HepG2 (cell line): ENCODE results near the gene SLC17A9. TPM values are rescaled to one million over a fixed set of nuclear protein-coding genes. Genes with fewer than 3 reads are reported as not detected.
A peak's percentile ranks its signal among the peaks of the same experiment; 100 is the strongest.

ENCODE experiments used
- BRCA1 ChIP-seq: sonication (generic); formaldehyde crosslinking; IDR thresholded peaks from 2 replicates; pipeline ENCODE4 v1.4.0; 2020; ENCODE audit warnings: missing genetic modification reagents
- MIER2 ChIP-seq: IDR thresholded peaks from 2 replicates; pipeline ENCODE4 v1.6.1; 2016; ENCODE audit warnings: missing biosample characterization, missing genetic modification reagents
- MIXL1 ChIP-seq: IDR thresholded peaks from 2 replicates; pipeline ENCODE4 v1.6.1; 2016
- MXD4 ChIP-seq: IDR thresholded peaks from 2 replicates; pipeline ENCODE4 v1.6.1; 2016; ENCODE audit warnings: mild to moderate bottlenecking, missing biosample characterization, missing genetic modification reagents
- NKX3-1 ChIP-seq: sonication (generic); formaldehyde crosslinking; IDR thresholded peaks from 2 replicates; pipeline ENCODE4 v1.5.0; 2020; ENCODE audit warnings: missing genetic modification reagents
- SATB2 ChIP-seq: sonication (generic); formaldehyde crosslinking; IDR thresholded peaks from 2 replicates; pipeline ENCODE4 v1.5.0; 2020; ENCODE audit warnings: missing genetic modification reagents
- SIN3A ChIP-seq: IDR thresholded peaks from 2 replicates; pipeline ENCODE4 v1.6.1; 2011; ENCODE audit warnings: low read depth, mild to moderate bottlenecking, control low read depth, low read length, borderline replicate concordance
- SRSF1 ChIP-seq: fragments of 200-400 bp; formaldehyde crosslinking; optimal IDR thresholded peaks from 2 replicates; pipeline ENCODE3; 2017; ENCODE audit warnings: mild to moderate bottlenecking, low read depth, low read length, moderate library complexity
- TBL1XR1 ChIP-seq: fragments of 150-350 bp; IDR thresholded peaks from 2 replicates; pipeline ENCODE4 v1.6.1; 2014; ENCODE audit warnings: borderline replicate concordance, low read length; ENCODE audit not compliant: partially characterized antibody
- YEATS2 ChIP-seq: sonication (generic); formaldehyde crosslinking; IDR thresholded peaks from 2 replicates; pipeline ENCODE4 v1.4.0; 2020; ENCODE audit warnings: missing genetic modification reagents, borderline replicate concordance
- ZNF160 ChIP-seq: sonication (generic); formaldehyde crosslinking; IDR thresholded peaks from 2 replicates; pipeline ENCODE4 v1.8.0; 2022; ENCODE audit warnings: mild to moderate bottlenecking, inconsistent platforms, missing genetic modification reagents
- ZNF496 ChIP-seq: sonication (generic); formaldehyde crosslinking; IDR thresholded peaks from 2 replicates; pipeline ENCODE4 v1.8.1; 2023; ENCODE audit warnings: mild to moderate bottlenecking, moderate library complexity, missing genetic modification reagents; ENCODE audit not compliant: insufficient replicate concordance
- ZNF577 ChIP-seq: sonication (generic); formaldehyde crosslinking; IDR thresholded peaks from 2 replicates; pipeline ENCODE4 v1.4.0; 2020; ENCODE audit warnings: mild to moderate bottlenecking, low read depth, missing genetic modification reagents, borderline replicate concordance
- ZNF660 ChIP-seq: sonication (generic); formaldehyde crosslinking; IDR thresholded peaks from 2 replicates; pipeline ENCODE4 v1.5.1; 2020; ENCODE audit warnings: mild to moderate bottlenecking, low read depth, missing genetic modification reagents, borderline replicate concordance
- ZNF775 ChIP-seq: sonication (generic); formaldehyde crosslinking; IDR thresholded peaks from 2 replicates; pipeline ENCODE4 v1.4.0; 2020; ENCODE audit warnings: missing genetic modification reagents, mild to moderate bottlenecking, moderate library complexity, borderline replicate concordance
- ZNF883 ChIP-seq: sonication (generic); formaldehyde crosslinking; IDR thresholded peaks from 2 replicates; pipeline ENCODE4 v1.5.1; 2020; ENCODE audit warnings: mild to moderate bottlenecking, missing genetic modification reagents; ENCODE audit errors: not compliant biosample characterization
- polyA plus RNA-seq, 8 experiments: library from polyadenylated mRNA; depleted of rRNA in 3 of 8; stranded (reverse) in 7 of 8; unstranded in 1 of 8; fragments of >200 nt; fragmentation: Illumina TruSeq in 4 of 8; extraction: Trizol in 4 of 8; gene quantifications; 2 replicates each; pipeline versions ENCODE4 v1.2.1 to v1.2.3, GENCODE V29; 2011 to 2016; ENCODE audit warnings: low read depth in 4 of 8, missing spikeins in 1 of 8, mixed read lengths in 1 of 8; ENCODE audit not compliant: insufficient read depth in 1 of 8
- total RNA-seq, 5 experiments: library from RNA; depleted of rRNA; stranded (reverse); fragments of >200 nt; fragmentation: Illumina TruSeq; extraction: Trizol; gene quantifications; 2 replicates each; pipeline ENCODE4 v1.2.3, GENCODE V29; 2016; ENCODE audit warnings: low read depth in 1 of 5
- TF ChIP-seq, protein P1 (sequence below): sonication (generic); formaldehyde crosslinking; IDR thresholded peaks from 2 replicates; pipeline ENCODE4 v1.9.0; 2022; ENCODE audit warnings: missing genetic modification reagents, mild to moderate bottlenecking, borderline replicate concordance
- TF ChIP-seq, protein P2 (sequence below), 2 experiments: IDR thresholded peaks; 2 replicates each; pipeline ENCODE4 v1.6.1; 2011 to 2012; ENCODE audit warnings: low read length in 2 of 2, borderline replicate concordance in 1 of 2, low read depth in 1 of 2, mild to moderate bottlenecking in 1 of 2, moderate library complexity in 1 of 2
- TF ChIP-seq, protein P3 (sequence below): sonication (generic); formaldehyde crosslinking; IDR thresholded peaks from 2 replicates; pipeline ENCODE4 v1.8.0; 2022; ENCODE audit warnings: mild to moderate bottlenecking, missing genetic modification reagents, borderline replicate concordance
- TF ChIP-seq, protein P4 (sequence below): fragments of 450-650 bp; IDR thresholded peaks from 2 replicates; pipeline ENCODE4 v1.6.1; 2016

Gene SLC17A9
- total and polyA plus RNA-seq, 2 of the 13 experiments (the other 11 are each of a cell fraction or from before 2014, with no cell fraction given) = 110 to 191 TPM

DNA sequence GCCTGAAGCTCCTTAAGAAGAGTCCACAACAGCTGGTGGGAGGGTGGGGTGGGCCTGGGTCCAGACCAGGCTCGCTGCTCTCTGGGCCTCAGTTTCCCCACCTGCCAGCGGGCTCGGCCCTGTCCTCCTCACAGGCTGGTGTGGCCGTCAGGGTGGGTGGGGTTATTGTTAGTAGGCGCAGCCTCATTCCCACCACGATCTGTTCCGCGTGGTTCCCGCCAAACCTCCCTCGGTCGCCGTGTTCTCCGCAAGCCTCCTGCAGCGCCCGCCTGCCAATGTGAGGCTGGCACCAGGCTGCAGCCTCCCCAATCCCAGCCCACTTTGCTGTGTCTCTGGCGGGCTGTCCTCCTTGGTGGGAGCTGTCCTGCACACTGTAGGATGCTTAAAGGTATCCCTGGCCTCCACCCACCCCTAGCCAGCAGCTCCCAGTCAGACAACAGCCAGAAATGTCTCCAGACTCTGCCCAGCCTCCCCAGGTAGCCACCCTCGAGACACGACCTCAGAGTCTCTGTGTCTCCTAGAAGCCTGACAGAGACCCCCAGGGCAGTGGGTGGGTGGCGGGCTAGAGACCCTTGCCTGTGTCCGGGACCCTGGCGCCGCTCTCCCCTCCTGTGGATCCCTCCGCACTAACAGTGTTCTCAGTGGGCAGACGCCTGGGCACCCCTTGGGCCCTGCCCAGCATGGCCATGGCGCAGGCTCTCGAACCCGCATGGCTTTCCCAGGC lies 15.3 kb downstream of the SLC17A9 start (continued):
- no peak for TF ChIP-seq ZNF577 (CRISPR knock-in tag)
- TF ChIP-seq SRSF1 = no peak
- TF ChIP-seq ZNF775 (CRISPR knock-in tag) = no peak
- TF ChIP-seq MIXL1 (CRISPR knock-in tag) = no peak
- TF ChIP-seq MIER2 = no peak
- no peak for TF ChIP-seq SIN3A
- TF ChIP-seq TBL1XR1 = no peak
- TF ChIP-seq NKX3-1 = no peak
- no peak for TF ChIP-seq ZNF496 (CRISPR knock-in tag)
- TF ChIP-seq ZNF660 = no peak
- no peak for TF ChIP-seq SATB2 (CRISPR knock-in tag)
- peak; percentile 85 for TF ChIP-seq ZNF883
- no peak for TF ChIP-seq ZNF160 (CRISPR knock-in tag)
- TF ChIP-seq, protein P1, sequence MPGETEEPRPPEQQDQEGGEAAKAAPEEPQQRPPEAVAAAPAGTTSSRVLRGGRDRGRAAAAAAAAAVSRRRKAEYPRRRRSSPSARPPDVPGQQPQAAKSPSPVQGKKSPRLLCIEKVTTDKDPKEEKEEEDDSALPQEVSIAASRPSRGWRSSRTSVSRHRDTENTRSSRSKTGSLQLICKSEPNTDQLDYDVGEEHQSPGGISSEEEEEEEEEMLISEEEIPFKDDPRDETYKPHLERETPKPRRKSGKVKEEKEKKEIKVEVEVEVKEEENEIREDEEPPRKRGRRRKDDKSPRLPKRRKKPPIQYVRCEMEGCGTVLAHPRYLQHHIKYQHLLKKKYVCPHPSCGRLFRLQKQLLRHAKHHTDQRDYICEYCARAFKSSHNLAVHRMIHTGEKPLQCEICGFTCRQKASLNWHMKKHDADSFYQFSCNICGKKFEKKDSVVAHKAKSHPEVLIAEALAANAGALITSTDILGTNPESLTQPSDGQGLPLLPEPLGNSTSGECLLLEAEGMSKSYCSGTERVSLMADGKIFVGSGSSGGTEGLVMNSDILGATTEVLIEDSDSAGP = 0 out of 2 replicates have a peak, but pooled peaks have one; percentile 7
- no peak for TF ChIP-seq YEATS2 (CRISPR knock-in tag)
- TF ChIP-seq, protein P2, sequence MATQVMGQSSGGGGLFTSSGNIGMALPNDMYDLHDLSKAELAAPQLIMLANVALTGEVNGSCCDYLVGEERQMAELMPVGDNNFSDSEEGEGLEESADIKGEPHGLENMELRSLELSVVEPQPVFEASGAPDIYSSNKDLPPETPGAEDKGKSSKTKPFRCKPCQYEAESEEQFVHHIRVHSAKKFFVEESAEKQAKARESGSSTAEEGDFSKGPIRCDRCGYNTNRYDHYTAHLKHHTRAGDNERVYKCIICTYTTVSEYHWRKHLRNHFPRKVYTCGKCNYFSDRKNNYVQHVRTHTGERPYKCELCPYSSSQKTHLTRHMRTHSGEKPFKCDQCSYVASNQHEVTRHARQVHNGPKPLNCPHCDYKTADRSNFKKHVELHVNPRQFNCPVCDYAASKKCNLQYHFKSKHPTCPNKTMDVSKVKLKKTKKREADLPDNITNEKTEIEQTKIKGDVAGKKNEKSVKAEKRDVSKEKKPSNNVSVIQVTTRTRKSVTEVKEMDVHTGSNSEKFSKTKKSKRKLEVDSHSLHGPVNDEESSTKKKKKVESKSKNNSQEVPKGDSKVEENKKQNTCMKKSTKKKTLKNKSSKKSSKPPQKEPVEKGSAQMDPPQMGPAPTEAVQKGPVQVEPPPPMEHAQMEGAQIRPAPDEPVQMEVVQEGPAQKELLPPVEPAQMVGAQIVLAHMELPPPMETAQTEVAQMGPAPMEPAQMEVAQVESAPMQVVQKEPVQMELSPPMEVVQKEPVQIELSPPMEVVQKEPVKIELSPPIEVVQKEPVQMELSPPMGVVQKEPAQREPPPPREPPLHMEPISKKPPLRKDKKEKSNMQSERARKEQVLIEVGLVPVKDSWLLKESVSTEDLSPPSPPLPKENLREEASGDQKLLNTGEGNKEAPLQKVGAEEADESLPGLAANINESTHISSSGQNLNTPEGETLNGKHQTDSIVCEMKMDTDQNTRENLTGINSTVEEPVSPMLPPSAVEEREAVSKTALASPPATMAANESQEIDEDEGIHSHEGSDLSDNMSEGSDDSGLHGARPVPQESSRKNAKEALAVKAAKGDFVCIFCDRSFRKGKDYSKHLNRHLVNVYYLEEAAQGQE (IDR thresholded peaks at IDR 0.05; ENCODE audit: borderline replicate concordance in 1 of 2, low read depth in 1 of 2, low read length in 2 of 2) = no peak
- TF ChIP-seq BRCA1 (CRISPR knock-in tag) = no peak
- TF ChIP-seq, protein P3, sequence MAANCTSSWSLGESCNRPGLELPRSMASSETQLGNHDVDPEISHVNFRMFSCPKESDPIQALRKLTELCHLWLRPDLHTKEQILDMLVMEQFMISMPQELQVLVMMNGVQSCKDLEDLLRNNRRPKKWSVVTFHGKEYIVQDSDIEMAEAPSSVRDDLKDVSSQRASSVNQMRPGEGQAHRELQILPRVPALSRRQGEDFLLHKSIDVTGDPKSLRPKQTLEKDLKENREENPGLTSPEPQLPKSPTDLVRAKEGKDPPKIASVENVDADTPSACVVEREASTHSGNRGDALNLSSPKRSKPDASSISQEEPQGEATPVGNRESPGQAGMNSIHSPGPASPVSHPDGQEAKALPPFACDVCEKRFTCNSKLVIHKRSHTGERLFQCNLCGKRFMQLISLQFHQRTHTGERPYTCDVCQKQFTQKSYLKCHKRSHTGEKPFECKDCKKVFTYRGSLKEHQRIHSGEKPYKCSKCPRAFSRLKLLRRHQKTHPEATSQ (CRISPR knock-in tag) = no peak
- TF ChIP-seq, protein P4, sequence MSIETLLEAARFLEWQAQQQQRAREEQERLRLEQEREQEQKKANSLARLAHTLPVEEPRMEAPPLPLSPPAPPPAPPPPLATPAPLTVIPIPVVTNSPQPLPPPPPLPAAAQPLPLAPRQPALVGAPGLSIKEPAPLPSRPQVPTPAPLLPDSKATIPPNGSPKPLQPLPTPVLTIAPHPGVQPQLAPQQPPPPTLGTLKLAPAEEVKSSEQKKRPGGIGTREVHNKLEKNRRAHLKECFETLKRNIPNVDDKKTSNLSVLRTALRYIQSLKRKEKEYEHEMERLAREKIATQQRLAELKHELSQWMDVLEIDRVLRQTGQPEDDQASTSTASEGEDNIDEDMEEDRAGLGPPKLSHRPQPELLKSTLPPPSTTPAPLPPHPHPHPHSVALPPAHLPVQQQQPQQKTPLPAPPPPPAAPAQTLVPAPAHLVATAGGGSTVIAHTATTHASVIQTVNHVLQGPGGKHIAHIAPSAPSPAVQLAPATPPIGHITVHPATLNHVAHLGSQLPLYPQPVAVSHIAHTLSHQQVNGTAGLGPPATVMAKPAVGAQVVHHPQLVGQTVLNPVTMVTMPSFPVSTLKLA = no peak
- TF ChIP-seq MXD4 = no peak
